Transverse colon (tissue), 4 donors: ENCODE results near the gene OPA3.

Experiments used
- POLR2A ChIP-seq: fragments of 450-650 bp; IDR thresholded peaks from one replicate; pipeline ENCODE4 v1.6.1; 2016; ENCODE audit warnings: antibody characterized with exemption, mild to moderate bottlenecking, moderate library complexity
- POLR2AphosphoS5 ChIP-seq, 3 donors: sonication (generic); formaldehyde crosslinking; IDR thresholded peaks; one replicate each; pipeline ENCODE4 v1.6.1; 2016; ENCODE audit warnings: antibody characterized with exemption in 3 of 3
- TF ChIP-seq, protein P1 (sequence below), 5 experiments: fragments of 200-600 bp in 3 of 5; fragments of 450-650 bp in 2 of 5; sonication (generic) in 3 of 5; IDR thresholded peaks; 1 replicate in 2 of 5; 2 replicates in 3 of 5; pipeline ENCODE4 v1.5.1; 2016 to 2017; ENCODE audit warnings: antibody characterized with exemption in 5 of 5, inconsistent platforms in 3 of 5, mild to moderate bottlenecking in 2 of 5, moderate library complexity in 1 of 5

DNA sequence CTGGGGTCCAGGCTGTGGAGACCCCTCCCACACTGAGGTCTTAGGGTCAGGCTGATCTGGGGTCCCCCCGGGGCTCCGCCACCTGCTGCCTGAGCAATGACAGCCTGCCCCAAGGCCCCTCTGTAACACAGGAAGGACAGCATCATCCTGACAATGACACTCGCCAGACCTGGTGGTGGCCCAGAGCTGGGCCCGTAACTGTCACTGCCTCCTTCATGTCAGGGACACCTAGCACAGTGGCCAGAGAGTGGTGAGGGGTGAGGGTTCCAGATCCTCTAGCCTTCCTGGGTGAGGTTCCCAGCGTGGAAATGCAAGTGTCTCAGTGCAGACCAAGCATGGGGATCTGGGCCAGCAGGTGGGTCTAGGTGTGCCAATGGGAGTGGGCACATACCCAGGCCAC, 27.8 kb downstream of the OPA3 start:
- TF ChIP-seq POLR2AphosphoS5 (IDR thresholded peaks at IDR 0.05) (no peak), POLR2A (no peak)
- TF ChIP-seq, protein P1, sequence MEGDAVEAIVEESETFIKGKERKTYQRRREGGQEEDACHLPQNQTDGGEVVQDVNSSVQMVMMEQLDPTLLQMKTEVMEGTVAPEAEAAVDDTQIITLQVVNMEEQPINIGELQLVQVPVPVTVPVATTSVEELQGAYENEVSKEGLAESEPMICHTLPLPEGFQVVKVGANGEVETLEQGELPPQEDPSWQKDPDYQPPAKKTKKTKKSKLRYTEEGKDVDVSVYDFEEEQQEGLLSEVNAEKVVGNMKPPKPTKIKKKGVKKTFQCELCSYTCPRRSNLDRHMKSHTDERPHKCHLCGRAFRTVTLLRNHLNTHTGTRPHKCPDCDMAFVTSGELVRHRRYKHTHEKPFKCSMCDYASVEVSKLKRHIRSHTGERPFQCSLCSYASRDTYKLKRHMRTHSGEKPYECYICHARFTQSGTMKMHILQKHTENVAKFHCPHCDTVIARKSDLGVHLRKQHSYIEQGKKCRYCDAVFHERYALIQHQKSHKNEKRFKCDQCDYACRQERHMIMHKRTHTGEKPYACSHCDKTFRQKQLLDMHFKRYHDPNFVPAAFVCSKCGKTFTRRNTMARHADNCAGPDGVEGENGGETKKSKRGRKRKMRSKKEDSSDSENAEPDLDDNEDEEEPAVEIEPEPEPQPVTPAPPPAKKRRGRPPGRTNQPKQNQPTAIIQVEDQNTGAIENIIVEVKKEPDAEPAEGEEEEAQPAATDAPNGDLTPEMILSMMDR (IDR thresholded peaks at IDR 0.05), result no peak
